ENCODE data around the gene PHAX. TPM values are rescaled to one million over a fixed set of nuclear protein-coding genes. Genes with fewer than 3 reads are reported as not detected.

Gene PHAX
- polyA plus RNA-seq, 3 donors: 4.8 to 37.6 (median 19.3) TPM

GRCh38 chr5:126641387-126641786 is 40.6 kb downstream of the PHAX start:
- no peak overlapping the region for H2AFZ ChIP-seq (ENCODE audit: insufficient read depth, low read depth, low read length, poor library complexity, severe bottlenecking)
- H3K9ac ChIP-seq (ENCODE audit: insufficient read depth, low read length, poor library complexity, severe bottlenecking): no peak overlapping the region
- intact Hi-C loops (cut with micrococcal nuclease): no loop called here

DNA sequence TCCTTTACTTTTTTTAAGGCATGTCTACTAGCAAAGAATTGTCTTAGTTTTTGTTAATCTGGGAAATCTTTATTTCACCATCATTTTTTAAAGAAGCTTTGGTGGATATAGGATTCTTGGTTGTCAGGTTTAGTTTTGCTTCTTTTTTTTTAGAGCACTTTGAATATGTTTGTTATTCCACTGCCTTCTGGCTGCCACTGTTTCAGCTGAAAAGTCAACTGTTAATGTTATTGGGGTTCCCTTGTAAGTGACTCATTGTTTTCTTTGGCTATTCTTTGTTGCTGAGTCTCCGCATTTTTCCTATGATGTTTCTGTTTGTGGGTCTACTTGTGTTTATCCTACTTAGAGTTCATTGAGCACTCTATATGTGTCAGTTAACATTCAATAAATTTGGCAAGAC is 44.4 kb downstream of the PHAX start:
- peaks cover 9 to 13% of the 10 kb centered on the region in 2 donors for H3K9me3 ChIP-seq (replicated peaks in 1 of 2; ENCODE audit: control insufficient read depth in 1 of 2, insufficient read depth in 1 of 2, low read length in 2 of 2)
- H3K27ac Mint-ChIP-seq: no peak overlapping the region
- H3K4me3 ChIP-seq (replicated peaks in 1 of 3; ENCODE audit: low read depth in 2 of 3, low read length in 3 of 3): no peak overlapping the region
- no peaks in the 10 kb centered on the region for H3K36me3 ChIP-seq (replicated peaks in 1 of 2; ENCODE audit: control insufficient read depth in 1 of 2, insufficient read depth in 2 of 2, low read length in 2 of 2)
- H3K9ac ChIP-seq (ENCODE audit: insufficient read depth, low read length, poor library complexity, severe bottlenecking): no peak overlapping the region
- peaks cover 0 to 2% (median 1%) of the 10 kb centered on the region in 3 donors for H3K27me3 Mint-ChIP-seq (ENCODE audit: low read depth in 3 of 3)
- H3K4me2 ChIP-seq (replicated peaks; ENCODE audit: extremely low read depth, low read length, poor library complexity, severe bottlenecking): no peak overlapping the region
- H3K27me3 ChIP-seq (ENCODE audit: control insufficient read depth in 2 of 2, insufficient read depth in 2 of 2, low read length in 2 of 2): no peaks in the 10 kb centered on the region
- no peak overlapping the region for H2AFZ ChIP-seq (ENCODE audit: insufficient read depth, low read depth, low read length, poor library complexity, severe bottlenecking)
- no peaks in the 10 kb centered on the region for H3K4me1 ChIP-seq (ENCODE audit: control insufficient read depth in 1 of 2, insufficient read depth in 2 of 2, low read length in 2 of 2)
- intact Hi-C loops (cut with micrococcal nuclease): no loop called here
- DNase-seq: no peak
- no CpG with 5 or more reads among the region's 1 CpG for WGBS (ENCODE audit: insufficient coverage)
- peaks cover 6% of the 10 kb centered on the region for H3K4me1 Mint-ChIP-seq
- no peak for TF ChIP-seq CTCF (IDR thresholded peaks at IDR 0.05)
- H3K4me3 Mint-ChIP-seq: no peak overlapping the region
- no peak overlapping the region for H3K27ac ChIP-seq (ENCODE audit: low read depth in 1 of 2, low read length in 2 of 2)
- no peaks in the 10 kb centered on the region for H3K36me3 Mint-ChIP-seq
- H4K20me1 ChIP-seq (ENCODE audit: insufficient read depth, low read length): no peaks in the 10 kb centered on the region
- peaks cover 5 to 32% (median 18%) of the 10 kb centered on the region in 7 donors for H3K9me3 Mint-ChIP-seq
- H3K79me2 ChIP-seq (ENCODE audit: insufficient read depth, low read length): no peaks in the 10 kb centered on the region

More at GRCh38 chr5:126641387-126641786, 40.6 kb downstream of the PHAX start:
- no peaks in the 10 kb centered on the region for H3K36me3 Mint-ChIP-seq
- peaks cover 15% of the 10 kb centered on the region for H3K4me1 Mint-ChIP-seq
- TF ChIP-seq CTCF (IDR thresholded peaks at IDR 0.05): no peak
- Histone ChIP-seq H3K4me3 (replicated peaks in 1 of 3; ENCODE audit: low read depth in 2 of 3, low read length in 3 of 3) (no peak overlapping the region), H3K79me2 (ENCODE audit: insufficient read depth, low read length) (no peaks in the 10 kb centered on the region), H3K27me3 (ENCODE audit: control insufficient read depth in 2 of 2, insufficient read depth in 2 of 2, low read length in 2 of 2) (no peaks in the 10 kb centered on the region), H3K9me3 (replicated peaks in 1 of 2; ENCODE audit: control insufficient read depth in 1 of 2, insufficient read depth in 1 of 2, low read length in 2 of 2) (peaks cover 9 to 18% of the 10 kb centered on the region in 2 donors), H3K4me1 (ENCODE audit: control insufficient read depth in 1 of 2, insufficient read depth in 2 of 2, low read length in 2 of 2) (no peaks in the 10 kb centered on the region), H3K36me3 (replicated peaks in 1 of 2; ENCODE audit: control insufficient read depth in 1 of 2, insufficient read depth in 2 of 2, low read length in 2 of 2) (no peaks in the 10 kb centered on the region), H4K20me1 (ENCODE audit: insufficient read depth, low read length) (no peaks in the 10 kb centered on the region), H3K4me2 (replicated peaks; ENCODE audit: extremely low read depth, low read length, poor library complexity, severe bottlenecking) (no peak overlapping the region), H3K27ac (ENCODE audit: low read depth in 1 of 2, low read length in 2 of 2) (no peak overlapping the region)
- H3K27me3 Mint-ChIP-seq (ENCODE audit: low read depth in 3 of 3): peaks cover 0 to 2% (median 0%) of the 10 kb centered on the region in 3 donors
- H3K9me3 Mint-ChIP-seq: peaks cover 5 to 33% (median 15%) of the 10 kb centered on the region in 7 donors
- peak overlapping the region in 1 of 7 donors; percentile 61 for H3K27ac Mint-ChIP-seq
- WGBS (ENCODE audit: insufficient coverage): 93% methylated on average over 5 of the region's 5 CpGs
- H3K4me3 Mint-ChIP-seq: no peak overlapping the region
- no peak for DNase-seq
